GM13976 (cell line): Measurements from ENCODE around the gene LRTM1.

ENCODE experiments used
- DNase-seq: peaks from one replicate; pipeline ENCODE4 v3.0.0; 2012; ENCODE audit warnings: low spot score
- CTCF ChIP-seq: IDR thresholded peaks from 2 replicates; pipeline ENCODE4 v1.5.1; 2012; ENCODE audit warnings: borderline replicate concordance, mild to moderate bottlenecking; ENCODE audit not compliant: insufficient read depth; ENCODE audit errors: extremely low read depth, missing control alignments, control extremely low read depth
- in situ Hi-C: fragments of 300-500 bp; cut with MboI; formaldehyde crosslinking; loops from one replicate; pipeline ENCODE4 v1.12.0; 2022; ENCODE audit warnings: low sequenced_read_pairs, mixed read lengths, inconsistent platforms; ENCODE audit not compliant: unreplicated experiment

The LRTM1 gene

GRCh38 chr3:54966979-54967378 lies 39.1 kb upstream of the LRTM1 start:
- no peak for TF ChIP-seq CTCF
- no peak for DNase-seq
- in situ Hi-C loops: no loop called here

DNA sequence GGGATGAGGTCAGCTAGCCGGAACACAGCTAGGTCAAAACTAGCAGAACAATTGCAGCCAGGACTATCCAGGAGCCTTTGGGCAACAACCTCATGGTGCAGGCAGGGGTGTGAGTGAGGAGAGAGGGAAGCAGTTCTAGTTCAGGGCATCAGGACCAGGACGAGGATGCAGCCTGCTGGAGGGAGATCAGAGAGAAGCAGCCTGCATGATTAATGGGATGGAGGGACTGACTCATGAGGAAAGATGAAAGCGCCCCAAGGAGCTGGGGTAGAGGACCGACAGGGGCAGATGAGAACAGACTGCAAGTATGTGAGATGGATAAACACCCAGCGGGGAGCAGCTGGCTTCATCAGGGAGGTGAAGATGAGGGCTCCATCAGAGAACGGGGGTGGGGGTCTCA lies 37.9 kb upstream of the LRTM1 start:
- no peak for TF ChIP-seq CTCF
- no peak for DNase-seq
- in situ Hi-C loops: no loop called here

- no peak for DNase-seq
- TF ChIP-seq CTCF: no peak
- in situ Hi-C loops: no loop called here
These were observed 36.2 kb upstream of the LRTM1 start for GRCh38 chr3:54964081-54964480.

DNA sequence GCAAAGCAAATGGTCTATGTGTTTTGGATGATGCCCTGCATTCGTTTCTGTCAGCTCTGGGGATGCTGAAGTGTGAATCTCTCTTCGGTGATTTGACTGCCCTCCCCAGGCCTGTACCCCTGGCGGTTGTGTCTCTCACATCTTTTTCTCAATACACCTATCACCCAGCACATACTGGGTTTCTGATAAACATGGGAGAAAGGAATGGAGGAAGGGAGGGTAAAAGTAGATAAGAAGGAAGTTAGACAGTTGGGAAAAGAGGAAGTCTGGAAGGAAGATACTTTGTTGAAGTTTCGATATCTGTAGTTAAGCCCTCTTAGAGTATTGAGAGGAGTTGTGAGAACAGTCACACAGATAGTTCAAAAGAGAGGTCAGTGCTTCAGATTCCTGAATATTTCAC lies 35.8 kb upstream of the LRTM1 start:
- TF ChIP-seq CTCF: no peak
- no peak for DNase-seq
- in situ Hi-C loops: no loop called here

DNA sequence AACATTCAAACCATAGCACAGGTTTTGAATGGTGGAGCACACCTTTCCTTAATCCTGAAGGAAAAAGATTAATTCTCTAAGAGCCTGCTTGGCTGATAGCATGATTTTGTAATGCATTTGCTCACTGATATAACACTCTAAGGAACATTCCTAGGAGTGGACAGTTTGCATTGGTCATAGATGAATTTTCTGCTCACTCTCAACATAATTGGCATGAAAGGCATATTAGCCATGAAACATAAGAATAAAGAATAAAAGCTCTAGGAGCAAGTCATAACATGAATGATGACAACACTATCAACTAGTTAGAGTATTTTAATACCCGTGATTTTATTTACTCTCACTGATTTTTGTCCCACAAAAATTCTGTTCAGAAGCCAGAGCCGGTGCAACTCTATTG lies 34.3 kb upstream of the LRTM1 start:
- in situ Hi-C loops: no loop called here
- TF ChIP-seq CTCF: no peak
- no peak for DNase-seq

- TF ChIP-seq CTCF: no peak
- no peak for DNase-seq
- in situ Hi-C loops: no loop called here
These were observed 32.8 kb upstream of the LRTM1 start for GRCh38 chr3:54960701-54961100.

GRCh38 chr3:54960082-54960481 lies 32.2 kb upstream of the LRTM1 start:
- in situ Hi-C loops: no loop called here
- no peak for DNase-seq
- TF ChIP-seq CTCF: no peak
